H9 (cell line): ENCODE measurements around the gene HMSD. TPM values are rescaled to one million over a fixed set of nuclear protein-coding genes. Genes with fewer than 3 reads are reported as not detected.

Experiments used
- DNase-seq: peaks from one replicate; pipeline ENCODE4 v3.0.0-alpha.2; 2017
- H2AFZ ChIP-seq: one replicate; pipeline ENCODE4 v1.6.1; 2013; ENCODE audit warnings: mild to moderate bottlenecking, low read length, control low read depth, moderate library complexity
- H2AK5ac ChIP-seq: 2 replicates; pipeline ENCODE4 v1.6.1; 2013; ENCODE audit warnings: low read length, control low read depth, mixed read lengths; ENCODE audit not compliant: insufficient read length
- H2BK120ac ChIP-seq: one replicate; pipeline ENCODE4 v1.6.1; 2013; ENCODE audit warnings: low read depth, mild to moderate bottlenecking, low read length, control low read depth, inconsistent platforms; ENCODE audit not compliant: poor library complexity, severe bottlenecking
- H2BK12ac ChIP-seq: 2 replicates; pipeline ENCODE4 v1.6.1; 2013; ENCODE audit warnings: low read length, control low read depth, mixed read lengths, low read depth; ENCODE audit not compliant: insufficient read length
- H2BK15ac ChIP-seq: 2 replicates; pipeline ENCODE4 v1.6.1; 2013; ENCODE audit warnings: low read depth, low read length, control low read depth
- H2BK20ac ChIP-seq: one replicate; pipeline ENCODE4 v1.6.1; 2013; ENCODE audit warnings: low read depth, mild to moderate bottlenecking, low read length, control low read depth, inconsistent platforms; ENCODE audit not compliant: poor library complexity, severe bottlenecking
- H2BK5ac ChIP-seq: 2 replicates; pipeline ENCODE4 v1.6.1; 2013; ENCODE audit warnings: low read length, control low read depth, mixed read lengths; ENCODE audit not compliant: insufficient read length
- H3K14ac ChIP-seq: 2 replicates; pipeline ENCODE4 v1.6.1; 2013; ENCODE audit warnings: low read length, control low read depth; ENCODE audit not compliant: insufficient read depth
- H3K18ac ChIP-seq: 2 replicates; pipeline ENCODE4 v1.6.1; 2013; ENCODE audit warnings: low read depth, mild to moderate bottlenecking, mixed read lengths, low read length, control low read depth; ENCODE audit not compliant: insufficient read length
- H3K23ac ChIP-seq: 2 replicates; pipeline ENCODE4 v1.6.1; 2013; ENCODE audit warnings: low read length, control low read depth, mixed read lengths, low read depth; ENCODE audit not compliant: insufficient read length
- H3K23me2 ChIP-seq: 2 replicates; pipeline ENCODE4 v1.6.1; 2013; ENCODE audit warnings: low read depth, mild to moderate bottlenecking, mixed read lengths, low read length, control low read depth; ENCODE audit not compliant: insufficient read length, poor library complexity, severe bottlenecking
- H3K27ac ChIP-seq: 2 replicates; pipeline ENCODE4 v1.5.1; 2013; ENCODE audit warnings: low read length, control low read depth, mixed read lengths, low read depth; ENCODE audit not compliant: insufficient read length
- H3K27me3 ChIP-seq: 2 replicates; pipeline ENCODE4 v1.6.1; 2013; ENCODE audit warnings: low read length, control low read depth, inconsistent platforms; ENCODE audit not compliant: insufficient read depth
- H3K4ac ChIP-seq: 2 replicates; pipeline ENCODE4 v1.6.1; 2013; ENCODE audit warnings: low read depth, mild to moderate bottlenecking, control low read depth, inconsistent platforms, low read length, moderate library complexity
- H3K4me1 ChIP-seq: 2 replicates; pipeline ENCODE4 v1.6.1; 2013; ENCODE audit warnings: low read length, control low read depth, inconsistent platforms; ENCODE audit not compliant: insufficient read depth
- H3K4me2 ChIP-seq: 2 replicates; pipeline ENCODE4 v1.6.1; 2013; ENCODE audit warnings: low read length, control low read depth, mixed read lengths; ENCODE audit not compliant: insufficient read length, insufficient read depth
- H3K56ac ChIP-seq: 2 replicates; pipeline ENCODE4 v1.6.1; 2013; ENCODE audit warnings: low read depth, mild to moderate bottlenecking, mixed read lengths, low read length, control low read depth; ENCODE audit not compliant: insufficient read length
- H3K79me1 ChIP-seq: 2 replicates; pipeline ENCODE4 v1.6.1; 2013; ENCODE audit warnings: low read depth, mild to moderate bottlenecking, moderate library complexity, low read length, control low read depth, inconsistent platforms; ENCODE audit not compliant: insufficient read depth, poor library complexity, severe bottlenecking
- H3K79me2 ChIP-seq: 2 replicates; pipeline ENCODE4 v1.6.1; 2013; ENCODE audit warnings: low read length, control low read depth, inconsistent platforms; ENCODE audit not compliant: insufficient read depth
- H3K9ac ChIP-seq: 2 replicates; pipeline ENCODE4 v1.6.1; 2013; ENCODE audit warnings: low read length, control low read depth, mixed read lengths; ENCODE audit not compliant: insufficient read length; ENCODE audit errors: extremely low read depth
- H3K9me3 ChIP-seq: one replicate; pipeline ENCODE4 v1.6.1; 2013; ENCODE audit warnings: low read depth, low read length, inconsistent platforms; ENCODE audit not compliant: control insufficient read depth
- H3T11ph ChIP-seq: one replicate; pipeline ENCODE4 v1.6.1; 2013; ENCODE audit warnings: mild to moderate bottlenecking, low read length, control low read depth, inconsistent platforms
- H4K20me1 ChIP-seq: one replicate; pipeline ENCODE4 v1.6.1; 2013; ENCODE audit not compliant: control insufficient read depth, insufficient read length, insufficient read depth
- H4K5ac ChIP-seq: 2 replicates; pipeline ENCODE4 v1.6.1; 2013; ENCODE audit warnings: low read depth, mild to moderate bottlenecking, mixed read lengths, low read length, control low read depth; ENCODE audit not compliant: insufficient read length
- H4K8ac ChIP-seq: replicated peaks from 2 replicates; pipeline ENCODE4 v1.6.1; 2013; ENCODE audit warnings: low read length, control low read depth, mixed read lengths, low read depth; ENCODE audit not compliant: insufficient read length
- H4K91ac ChIP-seq: 2 replicates; pipeline ENCODE4 v1.6.1; 2013; ENCODE audit warnings: low read depth, mild to moderate bottlenecking, moderate library complexity, mixed read lengths, low read length, control low read depth; ENCODE audit not compliant: insufficient read length
- H3K27ac Mint-ChIP-seq, 3 experiments: 2 replicates in 2 of 3; 3 replicates in 1 of 3; pipeline ENCODE4 v1.8.0; 2020 to 2021; ENCODE audit warnings: mixed read lengths in 3 of 3, mild to moderate bottlenecking in 1 of 3, moderate library complexity in 1 of 3
- H3K27me3 Mint-ChIP-seq: 2 replicates; pipeline ENCODE4 v1.8.0; 2021; ENCODE audit warnings: low read depth, mild to moderate bottlenecking, moderate library complexity, mixed read lengths
- H3K36me3 Mint-ChIP-seq, 3 experiments: 2 replicates in 2 of 3; 3 replicates in 1 of 3; pipeline ENCODE4 v1.8.0; 2020 to 2021; ENCODE audit warnings: low read depth in 3 of 3, mixed read lengths in 3 of 3; ENCODE audit not compliant: insufficient read depth in 1 of 3
- H3K4me1 Mint-ChIP-seq, 2 experiments: 2 replicates each; pipeline ENCODE4 v1.8.0; 2020; ENCODE audit warnings: mixed read lengths in 2 of 2
- H3K4me3 Mint-ChIP-seq, 2 experiments: 2 replicates in 1 of 2; 3 replicates in 1 of 2; pipeline ENCODE4 v1.8.0; 2020 to 2021; ENCODE audit warnings: mild to moderate bottlenecking in 2 of 2, mixed read lengths in 2 of 2, moderate library complexity in 1 of 2
- H3K9me3 Mint-ChIP-seq, 2 experiments: 2 replicates in 1 of 2; 3 replicates in 1 of 2; pipeline ENCODE4 v1.8.0; 2020; ENCODE audit warnings: mild to moderate bottlenecking in 2 of 2, mixed read lengths in 2 of 2, moderate library complexity in 1 of 2
- WGBS: extraction: QIAGEN DNeasy Blood & Tissue Kit; methylation state at CpG from one replicate; pipeline ENCODE4 v1.1.7; 2013; ENCODE audit warnings: missing lambda C conversion rate, low lambda C conversion rate, mixed read lengths; ENCODE audit not compliant: insufficient read length; ENCODE audit errors: extremely low coverage; 5-methylcytosine and 5-hydroxymethylcytosine counted together
- total RNA-seq: library from RNA; stranded (reverse); gene quantifications from 2 replicates; pipeline ENCODE4 v1.2.1, GENCODE V29; 2021
- TF ChIP-seq, protein P1 (sequence below): fragments of 200-600 bp; sonication (generic); conservative IDR thresholded peaks from 3 replicates; pipeline ENCODE4 v1.8.0; 2021; ENCODE audit warnings: antibody characterized with exemption, mild to moderate bottlenecking

The HMSD gene
- total RNA-seq, 1 experiment from 2014 or later = 6.6 TPM

- Histone ChIP-seq H3K9ac (no peak overlapping the region), H2BK5ac (no peak overlapping the region), H3K27me3 (peaks cover 15% of the 10 kb centered on the region), H3K9me3 (no peaks in the 10 kb centered on the region), H3K4ac (no peak overlapping the region), H3K18ac (no peak overlapping the region), H3K23ac (no peak overlapping the region), H2BK12ac (no peak overlapping the region), H3K56ac (no peak overlapping the region), H4K8ac (no peak overlapping the region), H4K5ac (no peak overlapping the region), H3K23me2 (no peaks in the 10 kb centered on the region), H3K79me1 (no peaks in the 10 kb centered on the region), H3K14ac (no peak overlapping the region), H3K4me2 (no peak overlapping the region), H4K20me1 (no peaks in the 10 kb centered on the region), H3T11ph (no peak overlapping the region), H4K91ac (no peak overlapping the region), H3K79me2 (no peaks in the 10 kb centered on the region), H2BK120ac (no peak overlapping the region), H2AK5ac (no peak overlapping the region), H2AFZ (no peak overlapping the region), H2BK20ac (no peak overlapping the region), H3K27ac (no peak overlapping the region), H3K4me1 (no peaks in the 10 kb centered on the region), H2BK15ac (no peak overlapping the region)
- DNase-seq = no peak
- H3K27ac Mint-ChIP-seq = no peak overlapping the region
- H3K4me1 Mint-ChIP-seq = peaks cover 0 to 6% of the 10 kb centered on the region in 2 experiments; a peak in 3 of 4 replicates
- no peaks in the 10 kb centered on the region for H3K9me3 Mint-ChIP-seq
- H3K4me3 Mint-ChIP-seq = no peak overlapping the region
- TF ChIP-seq, protein P1, sequence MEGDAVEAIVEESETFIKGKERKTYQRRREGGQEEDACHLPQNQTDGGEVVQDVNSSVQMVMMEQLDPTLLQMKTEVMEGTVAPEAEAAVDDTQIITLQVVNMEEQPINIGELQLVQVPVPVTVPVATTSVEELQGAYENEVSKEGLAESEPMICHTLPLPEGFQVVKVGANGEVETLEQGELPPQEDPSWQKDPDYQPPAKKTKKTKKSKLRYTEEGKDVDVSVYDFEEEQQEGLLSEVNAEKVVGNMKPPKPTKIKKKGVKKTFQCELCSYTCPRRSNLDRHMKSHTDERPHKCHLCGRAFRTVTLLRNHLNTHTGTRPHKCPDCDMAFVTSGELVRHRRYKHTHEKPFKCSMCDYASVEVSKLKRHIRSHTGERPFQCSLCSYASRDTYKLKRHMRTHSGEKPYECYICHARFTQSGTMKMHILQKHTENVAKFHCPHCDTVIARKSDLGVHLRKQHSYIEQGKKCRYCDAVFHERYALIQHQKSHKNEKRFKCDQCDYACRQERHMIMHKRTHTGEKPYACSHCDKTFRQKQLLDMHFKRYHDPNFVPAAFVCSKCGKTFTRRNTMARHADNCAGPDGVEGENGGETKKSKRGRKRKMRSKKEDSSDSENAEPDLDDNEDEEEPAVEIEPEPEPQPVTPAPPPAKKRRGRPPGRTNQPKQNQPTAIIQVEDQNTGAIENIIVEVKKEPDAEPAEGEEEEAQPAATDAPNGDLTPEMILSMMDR = no peak
- no peaks in the 10 kb centered on the region; a peak in 1 of 7 replicates for H3K36me3 Mint-ChIP-seq
- H3K27me3 Mint-ChIP-seq = peaks cover 32% of the 10 kb centered on the region
- WGBS = no CpG with 5 or more reads among the region's 3 CpGs
These were observed 33.3 kb downstream of the HMSD start for GRCh38 chr18:63982361-63982760.
